CD4-positive, alpha-beta T cell treated with Interleukin-12 subunit alpha and Interleukin-12 subunit beta, for 1 hour (primary cell): ENCODE measurements around the gene CPED1.
"Not testable (repeated sequence)": the region's sequence is repeated elsewhere in the genome, so short reads cannot be mapped to it uniquely, and the experiment has no call there.

Source experiments
- DNase-seq: peaks from one replicate; pipeline ENCODE4 v3.0.0-alpha.2; 2020

CPED1 gene

DNA sequence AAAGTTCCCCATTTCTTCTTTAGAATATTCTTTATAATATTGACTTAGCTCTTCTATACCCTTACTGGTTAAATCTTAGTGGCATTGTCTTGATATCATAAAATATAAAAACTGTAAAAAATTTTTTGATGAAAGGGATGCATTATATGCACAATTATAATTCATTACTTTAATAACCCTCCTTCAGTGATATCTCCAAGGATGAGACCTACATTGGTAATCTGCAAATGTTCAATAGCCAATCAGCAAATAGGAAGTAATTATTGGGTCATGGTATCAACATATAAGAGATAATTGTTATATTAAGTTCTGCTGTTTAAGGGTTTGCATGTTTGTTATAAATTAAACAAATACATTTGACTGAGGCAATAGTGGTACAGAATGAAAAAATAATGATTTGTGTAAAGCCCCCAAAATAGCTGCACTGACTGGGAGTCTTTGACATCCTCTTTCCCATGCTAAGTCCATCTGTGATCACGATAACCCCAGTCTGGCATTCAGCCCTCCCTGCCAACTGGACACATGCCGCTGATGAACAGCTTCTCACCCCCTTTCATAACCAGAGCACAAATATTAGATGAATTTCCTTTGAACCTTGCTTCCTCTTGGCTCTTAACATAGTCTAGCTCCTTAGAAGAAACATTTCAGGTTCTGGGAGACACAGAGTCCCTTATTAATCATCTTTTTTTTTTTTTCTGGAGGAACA lies 169.5 kb downstream of the CPED1 start:
- DNase-seq: no peak

DNA sequence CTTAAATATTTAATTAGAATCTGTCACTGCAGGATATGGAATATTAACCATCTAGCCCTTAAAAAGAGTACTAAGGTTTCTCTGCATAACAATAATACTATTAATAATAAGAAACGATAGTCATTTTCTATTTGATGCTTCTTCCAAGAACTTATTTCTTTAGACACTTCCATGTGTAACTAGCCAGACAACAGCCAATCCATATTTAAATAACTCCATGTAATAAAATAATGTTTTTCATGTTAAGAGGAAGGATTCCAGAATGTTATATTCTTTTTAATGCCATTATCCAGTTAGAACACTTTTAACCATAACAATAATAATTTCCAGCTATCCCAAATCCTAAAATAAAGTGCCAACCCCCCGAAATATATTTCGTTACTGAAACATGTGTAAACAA lies 170.2 kb downstream of the CPED1 start:
- DNase-seq: no peak

DNA sequence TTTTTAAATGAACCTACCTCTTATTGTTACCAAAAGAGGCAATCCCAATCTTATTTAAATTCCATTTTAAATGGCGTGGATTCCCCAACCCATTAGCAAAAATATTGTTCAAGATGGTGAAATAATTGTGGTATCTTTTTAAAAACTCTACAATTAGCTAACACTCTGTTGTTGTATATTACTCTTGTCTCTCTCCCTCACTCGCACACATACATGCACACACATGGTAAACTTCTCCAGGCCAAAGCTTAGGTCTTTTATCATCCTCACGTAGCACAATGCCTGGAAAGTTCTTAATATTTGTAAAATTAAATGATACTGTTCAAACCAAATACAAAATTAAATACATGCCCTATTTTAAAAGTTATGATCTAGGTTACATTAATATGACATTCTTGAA lies 171.0 kb downstream of the CPED1 start:
- DNase-seq: no peak

GRCh38 chr7:121160150-121161008 lies 171.9 kb downstream of the CPED1 start:
- DNase-seq: no peak

DNA sequence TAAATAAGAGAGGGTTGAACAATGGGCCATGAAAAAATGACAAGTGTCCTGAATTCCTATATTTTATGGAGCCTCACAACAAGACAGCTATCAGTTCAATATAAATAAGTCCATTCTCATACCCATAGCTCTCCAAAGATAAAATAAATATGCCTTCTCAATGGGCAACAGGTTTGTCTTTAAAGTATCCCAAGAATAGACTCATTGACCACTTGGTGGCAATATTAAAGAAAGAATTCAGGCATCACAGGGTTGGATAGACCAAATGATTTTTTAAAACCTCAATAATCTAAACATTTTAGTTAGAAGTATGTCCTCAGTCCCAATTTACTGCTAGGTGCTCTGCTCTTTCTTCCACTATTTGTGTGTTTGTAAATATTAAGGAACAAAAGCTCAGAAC lies 175.2 kb downstream of the CPED1 start:
- DNase-seq: no peak

DNA sequence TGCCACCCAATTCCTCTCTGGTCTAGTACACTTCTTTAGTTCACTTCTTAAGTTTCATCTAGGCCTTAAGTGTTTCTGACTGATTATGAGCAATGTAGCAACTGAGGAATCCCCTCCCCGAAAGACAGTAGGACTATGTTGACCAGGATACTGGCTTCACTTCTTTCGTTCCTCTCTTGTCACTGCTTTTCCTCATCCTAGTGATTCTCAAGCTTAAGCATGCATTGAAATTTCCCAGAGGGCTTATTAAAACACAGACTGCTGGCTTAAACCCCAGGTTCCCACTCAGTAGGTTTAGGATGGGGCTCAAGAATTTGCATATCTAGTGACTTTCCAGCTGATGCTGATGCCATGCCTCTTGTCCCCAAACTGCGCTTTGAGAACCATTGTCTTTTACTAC lies 175.7 kb downstream of the CPED1 start:
- DNase-seq: no peak

- DNase-seq: no peak
Measured at GRCh38 chr7:121166916-121167315, 178.4 kb downstream of the CPED1 start.

DNA sequence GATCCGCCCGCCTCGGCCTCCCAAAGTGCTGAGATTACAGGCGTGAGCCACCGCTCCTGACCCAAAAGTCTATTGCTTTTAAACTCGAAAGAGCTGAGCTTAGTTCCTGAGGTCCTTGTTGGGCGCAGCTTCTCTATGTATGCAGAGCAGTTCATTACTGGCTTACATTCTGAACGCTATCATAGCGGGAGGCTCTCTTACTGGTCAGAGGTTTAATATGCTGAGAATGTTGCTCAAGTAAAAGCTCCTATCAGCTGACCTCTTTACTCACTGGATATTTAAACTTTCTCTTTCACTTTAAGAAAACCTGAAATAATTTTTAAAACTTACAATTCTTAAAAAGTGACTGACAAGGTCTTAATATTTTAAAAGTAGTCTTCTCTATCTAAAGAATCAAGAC lies 179.5 kb downstream of the CPED1 start:
- no peak for DNase-seq

GRCh38 chr7:121169469-121169868 lies 181.0 kb downstream of the CPED1 start:
- DNase-seq: no peak

GRCh38 chr7:121172484-121172883 lies 184.0 kb downstream of the CPED1 start:
- no peak for DNase-seq

GRCh38 chr7:121175826-121176225 lies 187.3 kb downstream of the CPED1 start:
- DNase-seq: no peak

GRCh38 chr7:121178452-121178851 lies 189.9 kb downstream of the CPED1 start:
- DNase-seq: no peak

DNA sequence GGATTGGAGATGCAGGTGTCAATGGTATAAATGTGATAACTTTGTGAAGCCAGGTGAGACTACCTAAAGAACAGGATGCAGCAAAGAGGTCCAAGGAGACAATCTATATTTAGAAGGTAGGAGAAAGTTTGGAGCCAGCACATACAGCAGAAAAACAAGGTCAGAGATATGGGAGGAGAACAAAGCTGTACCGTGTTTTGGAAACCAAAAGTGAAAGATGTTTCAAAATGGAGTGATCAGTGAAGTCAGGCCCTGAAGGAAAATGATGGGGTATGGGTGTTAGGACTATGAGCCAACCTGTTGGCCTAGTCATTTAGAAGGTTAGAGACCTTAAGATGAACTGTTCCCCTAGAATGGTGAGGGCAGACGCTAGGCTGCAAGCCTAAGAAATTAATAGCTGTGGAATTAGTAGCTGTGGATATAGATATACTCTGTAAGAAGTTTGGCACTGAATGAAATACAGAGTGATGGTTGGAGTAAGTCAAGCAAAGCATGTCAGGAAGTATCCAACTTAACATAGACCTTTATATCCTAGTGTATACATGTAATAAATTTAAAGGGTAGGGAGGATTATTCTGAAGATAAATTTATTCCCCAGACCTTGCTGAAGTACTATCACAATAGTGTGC lies 190.5 kb downstream of the CPED1 start:
- no peak for DNase-seq

GRCh38 chr7:121180436-121181063 lies 192.0 kb downstream of the CPED1 start:
- DNase-seq: no peak

DNA sequence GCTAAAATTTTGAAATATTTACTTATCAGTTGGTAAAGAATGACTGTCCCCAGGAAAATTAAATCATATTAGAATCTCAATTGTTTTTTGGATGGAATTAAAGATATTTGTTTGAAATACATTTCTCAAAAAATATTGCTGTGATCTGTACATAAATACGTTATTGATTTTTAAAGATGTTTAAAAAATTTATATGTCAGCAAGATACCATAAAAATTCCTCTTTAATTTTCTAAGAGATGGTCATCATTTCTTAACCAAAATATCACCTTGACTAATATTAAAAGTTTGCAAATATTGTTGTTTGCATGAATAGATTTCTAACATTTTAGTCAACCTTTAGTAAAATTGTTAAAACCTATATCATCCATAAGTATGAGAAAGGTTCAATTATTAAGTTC lies 192.8 kb downstream of the CPED1 start:
- DNase-seq: no peak

DNA sequence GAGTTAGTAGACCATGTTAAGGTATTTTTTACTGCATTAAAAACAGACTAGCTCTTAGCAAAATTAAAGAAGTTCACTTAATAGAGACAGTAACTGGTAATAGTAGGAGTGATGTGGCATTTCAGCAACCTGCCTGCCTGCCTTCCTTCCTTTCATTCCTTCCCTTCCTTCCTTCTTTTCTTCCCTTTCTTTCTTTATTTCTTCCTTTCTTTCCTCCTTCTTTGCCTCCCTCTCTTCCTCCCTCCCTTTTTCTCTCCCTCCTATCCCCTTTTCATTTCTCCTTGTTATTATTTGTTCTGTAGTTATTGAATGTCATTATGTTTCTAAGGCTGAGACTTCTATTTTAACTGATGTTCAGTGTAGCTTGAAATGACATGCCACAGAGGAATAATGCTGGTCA lies 193.8 kb downstream of the CPED1 start:
- DNase-seq: no peak

GRCh38 chr7:121182902-121183301 lies 194.4 kb downstream of the CPED1 start:
- DNase-seq: no peak

DNA sequence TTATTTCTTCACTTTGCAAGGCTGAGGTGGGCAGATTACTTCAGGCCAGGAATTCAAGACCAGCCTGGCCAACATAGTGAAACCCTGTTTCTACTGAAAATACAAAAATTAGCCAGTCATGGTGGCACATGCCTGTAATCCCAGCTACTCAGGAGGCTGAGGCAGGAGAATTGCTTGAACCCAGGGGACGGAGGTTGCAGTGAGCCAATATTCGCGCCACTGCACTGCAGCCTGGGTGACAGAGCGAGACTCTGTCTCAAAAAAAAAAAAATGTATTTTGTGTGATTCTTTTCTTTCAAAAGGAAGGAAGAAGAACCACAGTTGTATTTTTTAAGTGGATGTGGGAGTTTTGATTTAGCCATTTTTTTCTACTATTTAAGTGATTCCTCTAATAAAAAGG lies 195.4 kb downstream of the CPED1 start:
- not testable (repeated sequence) for DNase-seq

- DNase-seq: no peak
Measured at GRCh38 chr7:121186746-121187145, 198.2 kb downstream of the CPED1 start.

DNA sequence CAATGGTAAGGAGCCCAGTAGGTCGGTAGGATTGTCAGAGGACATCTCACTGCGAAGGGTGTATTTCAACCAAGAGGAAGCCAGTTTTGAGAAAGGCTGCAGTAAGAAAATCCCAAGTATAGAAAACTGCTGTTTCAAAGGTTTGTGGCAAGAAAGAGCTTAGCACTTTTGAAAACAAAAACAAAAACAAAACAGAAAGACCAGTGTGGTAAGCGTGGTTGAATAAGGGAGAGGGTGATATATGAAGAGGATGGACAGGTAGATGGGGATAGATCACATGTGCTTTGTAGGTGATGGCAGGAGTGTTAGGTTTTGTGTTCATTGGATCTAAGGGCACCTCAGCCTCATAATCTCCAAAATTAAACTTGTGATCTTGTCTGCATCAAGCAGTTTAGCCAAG lies 198.7 kb downstream of the CPED1 start:
- DNase-seq: no peak

DNA sequence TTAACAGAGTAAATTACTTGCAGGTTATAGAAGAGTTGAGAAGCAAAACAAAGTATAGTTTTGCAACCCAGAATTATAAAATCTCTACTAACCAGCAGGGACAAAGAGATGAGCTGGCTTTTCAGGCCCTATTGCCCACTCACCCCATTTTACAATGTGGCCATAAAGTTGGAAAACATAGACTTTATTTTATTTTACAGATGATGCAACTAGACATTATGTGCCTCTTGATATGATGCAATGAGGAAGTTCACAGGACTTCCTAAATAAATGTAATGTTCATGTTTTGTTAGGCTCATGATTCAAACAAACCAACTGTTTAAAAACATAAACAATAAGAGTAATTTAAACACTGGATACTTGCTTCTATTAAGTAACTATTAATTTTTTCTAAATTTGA lies 199.2 kb downstream of the CPED1 start:
- no peak for DNase-seq

GRCh38 chr7:121192834-121193233 lies 204.3 kb downstream of the CPED1 start:
- DNase-seq: no peak

- DNase-seq: no peak
Measured at GRCh38 chr7:121195010-121195409, 206.5 kb downstream of the CPED1 start.

DNA sequence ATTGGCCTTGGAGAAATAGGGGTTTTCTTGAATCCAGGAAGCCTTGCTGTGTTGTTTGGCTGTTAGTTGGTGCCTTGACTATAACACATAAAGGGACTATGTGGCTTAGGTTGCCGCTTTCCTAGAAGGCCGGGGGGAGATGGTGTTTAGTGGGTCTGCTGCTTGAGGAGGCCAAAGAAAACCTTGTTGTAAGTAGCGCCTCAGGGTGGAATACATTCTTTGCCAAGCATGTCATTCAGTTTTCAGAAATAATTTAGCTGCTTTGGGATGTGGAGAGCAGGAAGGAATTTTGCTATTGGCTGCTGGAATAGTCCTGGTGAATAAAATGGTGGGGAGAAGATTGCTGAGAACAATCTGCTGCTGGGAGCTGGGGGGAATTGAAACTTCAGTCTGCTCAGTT lies 207.4 kb downstream of the CPED1 start:
- DNase-seq: no peak
